A549 (cell line): ENCODE measurements around the gene PUS7.

ENCODE experiments used
- HOXB5 ChIP-seq: fragments of 250-450 bp; sonication (Bioruptor Pico); IDR thresholded peaks from 2 replicates; pipeline ENCODE4 v1.5.0; 2020; ENCODE audit warnings: mild to moderate bottlenecking, moderate library complexity
- TF ChIP-seq, protein P1 (sequence below): fragments of >200 bp; sonication (Bioruptor Twin); formaldehyde crosslinking; IDR thresholded peaks from 3 replicates; pipeline ENCODE4 v1.5.1; 2016

DNA sequence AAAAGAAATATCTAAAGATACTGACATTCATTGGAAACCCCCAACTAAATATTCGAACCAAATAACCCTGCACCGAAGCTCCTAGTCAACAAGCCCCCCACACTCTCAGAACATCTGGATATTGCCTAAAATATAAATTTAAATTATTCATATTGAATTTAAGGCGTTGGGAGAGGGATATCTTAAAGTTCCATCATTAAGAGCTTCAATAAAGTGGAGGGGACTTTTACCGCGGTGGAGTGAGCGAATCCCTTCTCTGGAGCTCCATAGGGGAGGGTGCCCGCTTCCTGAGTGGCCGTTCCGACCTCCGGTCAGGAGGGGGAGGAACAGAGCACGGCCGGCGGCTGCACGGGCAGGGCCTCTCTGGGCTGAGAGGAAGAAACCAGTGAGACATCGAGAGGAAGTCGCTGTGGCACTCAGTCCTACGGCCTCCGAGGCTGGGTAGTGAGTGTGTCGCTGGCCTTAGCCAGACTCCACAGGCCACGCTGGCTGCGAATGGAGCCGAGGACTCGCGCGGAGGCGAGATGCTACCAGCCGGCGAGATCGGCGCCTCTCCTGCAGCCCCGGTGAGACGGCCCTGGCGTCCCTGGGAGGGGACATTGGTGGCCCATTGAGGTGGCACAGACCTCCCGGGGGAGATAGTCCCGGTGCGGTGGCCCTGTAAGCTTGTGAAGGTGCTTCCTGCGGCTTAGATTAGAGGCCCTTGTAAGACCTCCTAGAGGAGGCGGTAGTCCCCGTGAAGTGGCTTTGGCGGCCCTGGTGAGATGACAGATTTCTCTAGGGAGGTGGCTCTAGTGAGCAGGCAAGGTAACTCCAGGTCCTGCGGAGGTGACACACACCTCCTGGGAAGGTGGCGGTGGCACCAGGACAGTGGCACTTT lies 10.0 kb upstream of the PUS7 start, which contains the start of gene RINT1:
- TF ChIP-seq, protein P1, sequence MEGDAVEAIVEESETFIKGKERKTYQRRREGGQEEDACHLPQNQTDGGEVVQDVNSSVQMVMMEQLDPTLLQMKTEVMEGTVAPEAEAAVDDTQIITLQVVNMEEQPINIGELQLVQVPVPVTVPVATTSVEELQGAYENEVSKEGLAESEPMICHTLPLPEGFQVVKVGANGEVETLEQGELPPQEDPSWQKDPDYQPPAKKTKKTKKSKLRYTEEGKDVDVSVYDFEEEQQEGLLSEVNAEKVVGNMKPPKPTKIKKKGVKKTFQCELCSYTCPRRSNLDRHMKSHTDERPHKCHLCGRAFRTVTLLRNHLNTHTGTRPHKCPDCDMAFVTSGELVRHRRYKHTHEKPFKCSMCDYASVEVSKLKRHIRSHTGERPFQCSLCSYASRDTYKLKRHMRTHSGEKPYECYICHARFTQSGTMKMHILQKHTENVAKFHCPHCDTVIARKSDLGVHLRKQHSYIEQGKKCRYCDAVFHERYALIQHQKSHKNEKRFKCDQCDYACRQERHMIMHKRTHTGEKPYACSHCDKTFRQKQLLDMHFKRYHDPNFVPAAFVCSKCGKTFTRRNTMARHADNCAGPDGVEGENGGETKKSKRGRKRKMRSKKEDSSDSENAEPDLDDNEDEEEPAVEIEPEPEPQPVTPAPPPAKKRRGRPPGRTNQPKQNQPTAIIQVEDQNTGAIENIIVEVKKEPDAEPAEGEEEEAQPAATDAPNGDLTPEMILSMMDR = peak; percentile 63
- no peak for TF ChIP-seq HOXB5 (CRISPR knock-in tag)
